Esophagus muscularis mucosa (tissue), 3 donors: ENCODE data around the gene FCHO2.

Experiments
- CTCF ChIP-seq, 3 experiments: fragments of 200-600 bp in 2 of 3; fragments of 450-650 bp in 1 of 3; sonication (generic) in 2 of 3; IDR thresholded peaks; one replicate each; pipeline ENCODE4 v1.5.1; 2017 to 2019; ENCODE audit warnings: antibody characterized with exemption in 3 of 3, mild to moderate bottlenecking in 2 of 3, moderate library complexity in 1 of 3
- POLR2A ChIP-seq: fragments of 450-650 bp; IDR thresholded peaks from one replicate; pipeline ENCODE4 v1.6.1; 2017; ENCODE audit warnings: antibody characterized with exemption, moderate library complexity, mild to moderate bottlenecking, low read depth
- POLR2AphosphoS5 ChIP-seq, 2 donors: sonication (generic); formaldehyde crosslinking; IDR thresholded peaks; one replicate each; pipeline ENCODE4 v1.6.1; 2017; ENCODE audit warnings: antibody characterized with exemption in 2 of 2

GRCh38 chr5:73119451-73120157, 163.8 kb downstream of the FCHO2 start:
- TF ChIP-seq POLR2A (no peak), CTCF (IDR thresholded peaks at IDR 0.05) (no peak), POLR2AphosphoS5 (IDR thresholded peaks at IDR 0.05) (no peak)
